Measurements from ENCODE around the gene GLIPR1L1. TPM values are rescaled to one million over a fixed set of nuclear protein-coding genes. Genes with fewer than 3 reads are reported as not detected.

Gene GLIPR1L1
- total RNA-seq, 4 donors from 2014 or later, result not detected

DNA sequence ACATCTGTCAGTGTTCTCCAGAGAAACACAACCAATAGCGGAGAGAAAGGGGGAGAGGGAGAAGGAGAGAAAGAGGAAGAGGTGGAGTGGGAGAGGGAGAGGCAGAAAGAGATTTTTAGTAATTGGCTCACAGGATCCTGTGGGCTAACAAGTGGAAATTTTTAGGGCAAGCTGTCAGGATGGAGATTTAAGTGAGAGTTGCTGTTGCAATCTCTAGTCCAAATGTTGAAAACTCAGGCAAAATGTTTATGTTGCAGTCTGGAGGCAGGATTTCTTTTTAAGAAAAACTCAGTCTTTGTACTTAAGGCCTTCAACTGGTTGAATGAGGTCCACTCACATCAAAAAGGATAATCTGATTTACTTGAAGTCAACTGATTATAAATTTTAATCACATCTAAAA, 43.9 kb downstream of the GLIPR1L1 start:
- WGBS, 2 donors (ENCODE audit: low coverage in 1 of 2), result 56% methylated on average over 1 of the region's 1 CpG; no CpG with 5 or more reads in 1 of the 2 donors
- Histone ChIP-seq H3K36me3 (no peaks in the 10 kb centered on the region), H3K4me3 (no peak overlapping the region), H3K27me3 (no peaks in the 10 kb centered on the region), H3K4me1 (peaks cover 0 to 21% (median 7%) of the 10 kb centered on the region in 3 donors), H3K27ac (peak overlapping the region; percentile 45 to 62 (median 51)), H3K9me3 (no peaks in the 10 kb centered on the region)
- ATAC-seq, result peak; percentile 50
- TF ChIP-seq EP300 (IDR thresholded peaks at IDR 0.05) (no peak), POLR2A (IDR thresholded peaks at IDR 0.05) (no peak), CTCF (IDR thresholded peaks at IDR 0.05) (no peak), POLR2AphosphoS5 (IDR thresholded peaks at IDR 0.05) (no peak)

DNA sequence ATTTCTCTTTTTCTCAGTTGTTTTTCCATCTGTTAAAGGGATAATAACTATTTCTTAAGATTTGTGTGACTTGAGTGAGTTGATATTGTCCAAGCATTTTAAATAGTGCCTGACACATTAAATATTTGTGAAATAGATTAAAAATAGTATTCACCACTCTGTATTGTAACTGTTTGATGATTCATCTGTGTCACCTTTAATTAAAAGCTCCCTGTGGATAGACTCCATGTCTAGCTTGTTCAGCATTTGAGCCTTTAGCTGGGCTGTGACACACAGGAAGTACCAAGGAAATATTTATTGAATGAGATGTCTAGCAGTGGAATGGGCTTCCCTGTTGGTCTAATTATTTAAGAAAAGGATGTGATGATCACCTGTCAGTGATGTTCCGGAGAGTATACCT, 54.6 kb downstream of the GLIPR1L1 start:
- 83 to 92% methylated on average over 1 of the region's 1 CpG for WGBS, 2 donors (ENCODE audit: low coverage in 1 of 2)
- H3K27ac ChIP-seq, result peak overlapping the region; percentile 34 to 95 (median 91)
- TF ChIP-seq POLR2AphosphoS5 (IDR thresholded peaks at IDR 0.05) (no peak), EP300 (IDR thresholded peaks at IDR 0.05) (no peak), POLR2A (IDR thresholded peaks at IDR 0.05) (no peak), CTCF (IDR thresholded peaks at IDR 0.05) (no peak)
- H3K4me1 ChIP-seq, result peaks cover 7 to 33% (median 7%) of the 10 kb centered on the region in 3 donors
- ATAC-seq, result no peak
- H3K27me3 ChIP-seq, result no peaks in the 10 kb centered on the region
- H3K36me3 ChIP-seq, result no peaks in the 10 kb centered on the region
- H3K4me3 ChIP-seq, result no peak overlapping the region
- no peaks in the 10 kb centered on the region for H3K9me3 ChIP-seq

DNA sequence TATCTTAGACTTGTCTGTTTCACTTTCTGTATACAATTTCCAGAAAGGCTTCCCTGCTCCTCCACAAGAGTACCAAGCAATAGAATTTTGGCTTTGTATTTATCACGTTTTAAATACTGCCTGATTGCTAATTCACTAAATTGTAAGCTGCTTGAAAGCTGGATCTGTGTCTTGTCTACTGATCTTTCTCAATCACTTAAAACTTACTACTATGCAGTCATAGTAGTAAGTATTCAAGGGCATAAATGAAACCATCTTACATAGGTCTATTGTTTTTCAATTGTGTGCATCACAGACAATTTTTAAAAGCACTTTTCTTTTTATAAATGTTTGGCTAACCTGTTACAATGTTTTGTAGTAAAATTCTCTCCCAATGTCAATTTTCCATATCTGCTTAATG, 55.2 kb downstream of the GLIPR1L1 start:
- Histone ChIP-seq H3K4me1 (peaks cover 7 to 33% (median 7%) of the 10 kb centered on the region in 3 donors), H3K27me3 (no peaks in the 10 kb centered on the region), H3K4me3 (peak overlapping the region; percentile 10 to 62), H3K27ac (peak overlapping the region; percentile 72 to 95 (median 91)), H3K9me3 (no peaks in the 10 kb centered on the region), H3K36me3 (no peaks in the 10 kb centered on the region)
- ATAC-seq, result no peak
- TF ChIP-seq POLR2AphosphoS5 (IDR thresholded peaks at IDR 0.05), result no peak
- TF ChIP-seq EP300 (IDR thresholded peaks at IDR 0.05), result no peak
- TF ChIP-seq CTCF (IDR thresholded peaks at IDR 0.05), result no peak
- TF ChIP-seq POLR2A (IDR thresholded peaks at IDR 0.05), result no peak
- 0 to 40% methylated on average over 1 of the region's 1 CpG for WGBS, 2 donors (ENCODE audit: low coverage in 1 of 2)

DNA sequence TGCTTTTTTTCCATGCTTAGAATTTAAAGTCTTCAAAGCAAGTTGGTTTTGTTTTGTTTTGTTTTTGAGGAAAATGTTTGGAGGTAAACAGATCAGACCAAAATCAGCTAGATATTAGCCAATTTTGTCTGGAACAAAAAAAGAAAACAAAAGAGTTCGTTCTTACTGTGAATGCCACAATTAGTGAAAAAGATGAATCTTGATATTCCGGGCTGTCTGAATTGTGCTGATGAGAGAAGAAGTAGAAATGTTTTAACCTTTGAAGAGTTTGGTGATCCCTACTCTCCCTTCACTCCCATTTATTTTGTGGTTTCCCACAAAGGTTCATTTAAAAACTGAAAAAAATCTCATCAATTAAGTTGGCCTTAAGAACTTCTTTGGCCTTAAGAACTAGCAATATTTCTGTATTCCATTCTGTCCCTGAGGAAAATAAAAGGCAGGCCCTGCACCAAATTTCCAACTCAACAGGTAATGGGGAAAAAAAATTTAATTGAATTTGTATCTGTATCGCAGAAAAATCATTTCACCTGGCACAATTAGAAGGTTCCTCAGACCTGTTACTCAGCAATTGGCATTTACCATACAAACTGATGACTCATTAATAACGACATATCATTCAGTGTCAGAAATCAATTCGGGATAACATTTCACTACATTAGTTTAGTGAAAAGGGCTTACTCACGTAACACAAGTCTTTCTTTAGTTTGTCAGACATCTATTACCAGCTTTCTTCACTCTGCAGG, 55.9 kb downstream of the GLIPR1L1 start:
- no peaks in the 10 kb centered on the region for H3K27me3 ChIP-seq
- WGBS, 2 donors (ENCODE audit: low coverage in 1 of 2), result 22 to 33% methylated on average over 6 of the region's 6 CpGs
- TF ChIP-seq EP300 (IDR thresholded peaks at IDR 0.05), result no peak
- TF ChIP-seq POLR2AphosphoS5 (IDR thresholded peaks at IDR 0.05), result no peak
- TF ChIP-seq CTCF (IDR thresholded peaks at IDR 0.05), result no peak
- peak overlapping the region; percentile 62 to 93 for H3K4me3 ChIP-seq
- peaks cover 7 to 33% (median 7%) of the 10 kb centered on the region in 3 donors for H3K4me1 ChIP-seq
- ATAC-seq, result peak; percentile 16
- H3K36me3 ChIP-seq, result no peaks in the 10 kb centered on the region
- peak overlapping the region; percentile 72 to 95 (median 91) for H3K27ac ChIP-seq
- H3K9me3 ChIP-seq, result no peaks in the 10 kb centered on the region

Data from gastroesophageal sphincter (tissue), 4 donors.